Measurements from ENCODE around the gene LMAN2.
"Not testable (repeated sequence)": the region's sequence is repeated elsewhere in the genome, so short reads cannot be mapped to it uniquely, and the experiment has no call there.

The LMAN2 gene

DNA sequence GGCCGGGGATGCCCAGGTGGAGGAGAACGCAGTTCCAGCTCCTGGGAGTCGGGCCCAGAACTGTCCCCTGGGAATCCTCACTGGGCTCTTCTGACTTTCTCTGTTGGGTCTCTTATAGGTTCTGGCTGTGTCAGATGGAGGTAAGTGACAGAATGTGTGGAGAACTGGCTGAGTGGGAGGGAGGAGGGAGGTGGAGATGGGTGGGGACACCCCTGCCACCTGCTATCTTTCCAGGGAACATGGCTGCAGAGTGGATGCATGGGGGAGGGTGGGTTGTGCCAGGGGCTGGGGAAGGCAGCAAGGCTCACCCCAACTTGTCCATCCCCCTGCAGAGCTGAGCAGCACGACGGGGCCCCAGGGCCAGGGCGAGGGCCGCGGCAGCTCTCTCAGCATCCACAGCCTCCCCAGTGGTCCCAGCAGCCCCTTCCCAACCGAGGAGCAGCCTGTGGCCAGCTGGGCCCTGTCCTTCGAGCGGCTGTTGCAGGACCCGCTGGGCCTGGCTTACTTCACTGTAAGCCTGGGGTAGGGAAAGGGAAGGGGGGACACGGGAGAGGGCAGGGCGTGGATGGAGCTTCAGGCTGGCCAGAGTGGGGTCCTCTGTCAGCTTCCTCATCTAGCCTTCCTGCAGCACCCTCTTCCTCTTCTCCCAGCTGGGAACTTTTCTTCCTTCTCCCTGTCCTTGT, 14.5 kb upstream of the LMAN2 start:
- DNase-seq (ENCODE audit: low read depth in 2 of 2, low spot score in 1 of 2) = no peak

GRCh38 chr5:177364159-177364962, 12.9 kb upstream of the LMAN2 start:
- no peak for DNase-seq (ENCODE audit: low read depth in 2 of 2, low spot score in 1 of 2)

- no peak for DNase-seq (ENCODE audit: low read depth in 2 of 2, low spot score in 1 of 2)
These were observed 12.1 kb upstream of the LMAN2 start for GRCh38 chr5:177363565-177363964.

DNA sequence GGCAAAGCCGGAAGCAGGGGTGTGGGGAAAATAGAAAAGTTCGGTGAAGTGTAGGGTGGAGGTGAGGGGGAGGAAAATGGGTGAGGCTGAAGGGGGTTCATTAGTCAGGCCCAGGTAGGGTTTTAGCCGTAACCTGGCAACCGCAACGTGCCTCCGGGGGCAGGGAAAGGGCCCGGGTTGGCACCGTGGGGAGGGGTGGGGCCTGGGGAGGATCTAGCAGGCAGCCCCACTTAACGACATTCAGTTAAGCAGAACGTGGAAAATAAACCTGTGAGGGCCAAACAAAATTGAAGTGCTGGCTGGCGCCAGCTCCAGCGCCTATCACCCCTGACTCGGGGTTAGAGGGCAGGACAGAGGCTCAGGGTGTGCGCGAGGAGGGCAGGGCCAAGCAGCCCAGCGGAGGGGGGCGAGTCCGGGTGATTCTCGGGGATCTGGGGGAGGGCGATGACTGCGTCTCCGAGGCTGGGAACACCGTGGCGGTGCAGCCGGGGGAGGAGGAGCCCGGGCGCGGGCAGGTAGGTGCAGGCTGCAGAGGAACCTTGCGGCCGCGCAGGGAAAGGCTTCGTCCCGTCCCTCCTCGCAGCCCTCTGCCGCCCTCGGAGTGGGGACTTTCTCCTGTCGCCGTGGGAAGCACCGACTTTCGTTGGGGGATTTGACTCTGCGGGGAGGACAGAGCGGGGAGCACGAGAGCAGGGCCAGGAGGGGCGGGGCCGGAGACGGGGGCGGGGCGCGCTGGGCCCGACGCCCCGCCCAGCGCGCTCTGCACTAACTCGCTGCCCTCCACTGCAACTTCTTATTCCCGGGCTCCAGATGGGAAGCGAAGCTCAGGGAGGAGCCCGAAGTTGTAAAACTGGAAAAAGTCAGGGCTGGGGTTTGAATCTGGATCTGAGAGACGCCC, 11.4 kb upstream of the LMAN2 start:
- DNase-seq (ENCODE audit: low read depth in 2 of 2, low spot score in 1 of 2) = peak; percentile 32 to 50

DNA sequence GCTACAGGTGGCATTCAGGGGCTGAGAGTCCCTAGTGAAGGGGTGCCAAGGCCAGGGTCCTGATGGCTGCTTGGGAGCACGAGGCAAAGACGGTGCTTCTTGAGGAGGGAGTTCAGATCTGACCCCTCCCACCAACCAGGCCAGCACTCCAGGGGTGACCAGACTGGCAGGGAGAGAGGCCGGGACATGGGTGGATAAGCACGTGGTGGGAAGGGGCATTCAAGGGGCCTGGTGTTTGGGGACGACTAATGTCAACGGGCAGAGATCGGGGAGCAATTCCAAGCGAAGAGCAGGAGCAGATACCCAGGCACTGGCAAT, 10.8 kb upstream of the LMAN2 start:
- DNase-seq (ENCODE audit: low read depth in 2 of 2, low spot score in 1 of 2) = no peak

DNA sequence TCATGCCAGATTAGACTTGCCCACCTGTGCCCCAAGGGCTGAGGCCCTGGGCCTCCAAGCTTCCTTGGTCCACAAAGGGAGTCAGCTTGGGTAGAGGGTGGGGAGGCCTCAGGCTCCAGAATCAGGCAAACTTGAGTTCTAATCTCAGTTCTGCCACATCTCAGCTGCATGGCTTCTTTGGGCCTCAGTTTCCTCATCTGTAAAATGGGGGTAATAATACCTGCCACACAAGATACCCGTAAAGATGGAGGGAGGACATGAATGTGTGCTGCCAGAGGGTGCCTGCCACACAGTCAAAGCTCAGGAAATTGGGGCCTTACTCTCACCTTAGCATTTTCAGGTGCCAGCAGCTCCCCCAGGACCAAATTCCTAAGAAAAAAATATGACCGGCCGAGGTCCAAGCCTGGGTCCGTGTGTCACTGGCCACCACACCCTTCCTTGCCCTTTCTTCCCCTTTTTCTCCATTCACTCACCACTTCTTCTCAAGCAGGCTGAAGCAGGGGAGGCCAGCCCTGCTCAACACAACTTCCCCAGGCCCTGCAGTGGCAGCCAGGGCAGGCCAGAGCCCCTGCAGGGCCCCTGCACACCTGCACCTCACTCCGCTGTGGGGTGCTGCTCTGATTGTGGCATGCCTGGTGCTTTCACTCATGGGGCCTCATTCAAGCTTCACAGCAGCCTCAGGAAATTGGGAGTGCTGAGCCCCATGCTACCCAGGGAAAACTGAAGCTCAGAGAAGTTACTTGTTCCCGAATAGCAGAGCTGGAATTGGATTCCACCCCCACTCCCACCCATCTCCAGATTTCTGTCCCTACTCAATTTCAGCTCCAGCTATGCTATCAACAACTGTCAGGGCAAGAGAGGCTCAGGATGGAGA, 10.2 kb upstream of the LMAN2 start:
- no peak for DNase-seq (ENCODE audit: low read depth in 2 of 2, low spot score in 1 of 2)

- DNase-seq (ENCODE audit: low read depth in 2 of 2, low spot score in 1 of 2) = not testable (repeated sequence)
These were observed 9.3 kb upstream of the LMAN2 start for GRCh38 chr5:177360740-177361139.

DNA sequence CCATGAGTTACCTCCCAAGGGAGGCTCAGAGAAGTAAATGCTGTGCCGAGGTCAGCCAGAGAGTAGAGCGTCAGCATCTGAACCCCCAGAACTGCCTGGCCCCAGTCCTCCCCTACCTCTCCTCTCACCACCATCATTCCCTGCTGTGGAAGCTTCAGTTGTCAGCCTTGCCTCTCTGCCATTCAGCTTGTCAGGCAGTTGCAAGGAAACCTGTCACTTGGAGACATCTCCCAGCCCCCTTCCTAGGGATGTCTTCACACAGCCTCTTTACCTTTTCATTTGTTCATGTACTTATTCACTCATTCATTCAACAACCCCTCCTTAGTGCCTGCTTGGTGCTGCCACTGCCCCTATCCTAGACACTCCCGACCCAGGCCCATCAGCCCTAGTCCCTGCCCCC, 8.4 kb upstream of the LMAN2 start:
- no peak for DNase-seq (ENCODE audit: low read depth in 2 of 2, low spot score in 1 of 2)

DNA sequence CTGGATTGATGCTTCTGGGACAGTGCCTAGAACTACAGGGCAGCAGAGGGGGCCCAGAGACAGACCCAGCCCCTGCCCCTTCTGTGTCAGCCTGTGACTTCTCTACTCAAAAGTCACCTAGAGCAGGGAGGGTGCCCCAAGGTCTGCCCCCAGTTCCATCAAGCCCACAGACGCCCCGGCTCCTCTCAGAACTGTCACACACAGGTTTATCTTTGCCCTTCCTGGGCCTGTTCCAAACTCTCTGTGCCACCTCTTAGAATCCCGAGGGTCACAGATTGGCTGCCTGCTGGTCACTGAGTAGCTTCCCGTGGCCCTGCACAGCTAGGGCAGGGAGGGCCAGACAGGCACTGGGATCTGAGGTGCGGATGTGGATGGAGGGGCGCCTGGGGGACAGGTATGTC, 8.0 kb upstream of the LMAN2 start:
- DNase-seq (ENCODE audit: low read depth in 2 of 2, low spot score in 1 of 2) = no peak

DNA sequence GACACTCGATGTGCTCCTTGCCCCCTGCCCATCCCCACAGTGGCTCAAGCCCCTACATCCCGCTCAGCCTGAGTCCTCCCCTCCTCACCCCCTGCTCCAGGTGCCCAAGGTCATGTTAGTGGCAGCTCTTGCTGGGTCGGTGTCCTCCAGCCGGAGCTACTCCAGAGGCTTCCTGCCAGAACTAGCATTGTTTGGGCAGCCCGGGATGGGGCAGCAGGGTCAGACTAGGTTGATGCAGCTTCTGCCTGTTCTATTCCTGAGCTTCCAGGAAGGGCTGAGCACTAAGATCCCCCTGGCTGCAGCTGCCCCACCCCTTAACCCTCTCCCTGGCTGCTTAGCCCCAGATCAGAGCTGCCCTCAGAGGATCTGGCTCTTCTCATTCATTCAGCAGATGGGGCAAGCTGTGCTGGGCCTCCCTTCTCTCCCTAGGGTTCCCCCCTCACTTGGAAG, 6.9 kb upstream of the LMAN2 start:
- no peak for DNase-seq (ENCODE audit: low read depth in 2 of 2, low spot score in 1 of 2)

GRCh38 chr5:177357459-177358351, 6.2 kb upstream of the LMAN2 start, which contains the start of gene RGS14:
Gene RGS14, plus strand, starts transcription at chr5:177357924. Its CDS starts 101 bp downstream, at chr5:177358025.
- peak in 1 of 2 donors; percentile 56 for DNase-seq (ENCODE audit: low read depth in 2 of 2, low spot score in 1 of 2)

DNA sequence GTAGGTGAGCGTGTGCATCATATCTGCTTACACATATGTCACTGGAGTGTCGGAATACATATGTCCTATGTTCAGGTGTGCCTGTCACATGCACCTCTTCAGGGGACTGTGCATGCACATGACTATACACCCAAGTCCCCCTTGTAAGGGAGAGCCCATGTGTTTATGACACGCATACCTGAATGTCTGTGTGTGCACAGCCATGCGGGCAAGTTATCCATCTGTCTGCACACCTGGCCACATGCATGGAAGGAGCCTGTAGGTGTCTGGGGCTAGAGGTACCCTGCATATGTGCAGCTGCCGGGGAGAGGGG, 5.6 kb upstream of the LMAN2 start:
- no peak for DNase-seq (ENCODE audit: low read depth in 2 of 2, low spot score in 1 of 2)

DNA sequence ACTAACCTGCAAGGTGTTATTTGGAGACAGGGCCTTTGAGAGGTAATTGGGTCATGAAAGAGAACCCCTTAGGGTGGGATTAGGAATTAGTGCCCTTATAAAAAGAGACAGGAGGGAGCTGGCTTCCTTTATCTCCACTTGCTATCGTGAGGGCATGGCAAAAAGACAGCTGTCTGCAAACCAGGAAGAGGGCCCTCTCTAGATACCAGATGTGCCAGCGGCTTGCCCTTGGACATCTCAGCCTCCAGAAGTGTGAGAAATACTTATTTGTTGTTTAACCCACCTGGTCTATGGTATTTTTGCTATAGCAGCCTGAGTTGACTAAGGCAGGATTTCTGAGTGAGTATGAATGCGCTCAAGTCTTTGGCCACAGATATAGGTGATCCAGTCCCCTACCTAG, 5.3 kb upstream of the LMAN2 start:
- no peak for DNase-seq (ENCODE audit: low read depth in 2 of 2, low spot score in 1 of 2)

GRCh38 chr5:177355868-177356168, 4.3 kb upstream of the LMAN2 start:
- DNase-seq (ENCODE audit: low read depth in 2 of 2, low spot score in 1 of 2) = no peak

DNA sequence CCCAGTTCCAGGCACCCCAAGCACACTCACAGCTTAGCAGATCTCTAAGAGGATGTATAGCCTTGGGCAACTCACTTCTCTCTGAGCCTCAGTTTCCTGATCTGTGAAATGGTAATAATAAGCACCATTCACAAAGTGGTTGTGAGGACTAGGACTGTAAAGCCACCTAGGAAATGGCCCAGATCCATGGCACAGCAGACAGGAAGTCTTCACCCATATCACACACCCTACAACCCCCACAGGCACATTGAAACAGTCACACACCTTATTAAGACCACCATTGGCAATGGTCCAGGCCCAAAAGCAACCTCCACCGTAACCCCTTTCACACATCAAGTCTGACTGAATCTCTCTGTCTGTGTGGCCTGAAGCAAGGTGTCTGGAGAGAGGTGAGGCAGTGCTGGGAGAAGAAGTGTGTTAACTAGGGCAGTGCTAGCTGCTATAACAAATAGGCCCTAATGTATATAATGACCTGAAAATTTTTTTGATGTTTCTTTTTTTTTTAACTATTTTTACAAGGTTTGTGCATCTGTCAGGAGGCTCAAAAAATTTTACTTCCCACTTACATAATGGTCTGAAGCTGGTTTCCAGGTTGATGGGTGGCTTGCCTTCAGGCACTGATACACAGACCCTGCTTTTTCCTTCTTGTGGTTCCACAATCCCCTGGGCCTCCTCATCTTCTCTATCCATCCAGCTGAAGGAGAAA, 3.8 kb upstream of the LMAN2 start:
- no peak for DNase-seq (ENCODE audit: low read depth in 2 of 2, low spot score in 1 of 2)

- DNase-seq (ENCODE audit: low read depth in 2 of 2, low spot score in 1 of 2) = no peak
These were observed 3.2 kb upstream of the LMAN2 start for GRCh38 chr5:177354711-177355110.

- DNase-seq (ENCODE audit: low read depth in 2 of 2, low spot score in 1 of 2) = no peak
These were observed 2.8 kb upstream of the LMAN2 start for GRCh38 chr5:177354256-177354655.

- no peak for DNase-seq (ENCODE audit: low read depth in 2 of 2, low spot score in 1 of 2)
These were observed 1.6 kb upstream of the LMAN2 start for GRCh38 chr5:177353093-177353492.

- no peak for DNase-seq (ENCODE audit: low read depth in 2 of 2, low spot score in 1 of 2)
These were observed 584 bp downstream of the LMAN2 start for GRCh38 chr5:177350776-177351391.
